ENCODE measurements around the gene ZNRF1. TPM values are rescaled to one million over a fixed set of nuclear protein-coding genes. Genes with fewer than 3 reads are reported as not detected.
A peak's percentile ranks its signal among the peaks of the same experiment; 100 is the strongest.

ZNRF1 gene
- total and polyA plus RNA-seq, 8 donors = 8.8 to 40.1 (median 14.0) TPM

- Histone ChIP-seq H3K27ac (peak within 1 kb of the TSS; percentile 80 to 86 (median 81)), H3K9me3 (peaks cover 0 to 6% (median 3%) of the 10 kb centered on the region in 4 donors), H3K36me3 (peaks cover 0 to 22% (median 13%) of the 10 kb centered on the region in 4 donors), H3K4me1 (peaks cover 15 to 52% (median 39%) of the 10 kb centered on the region in 4 donors), H3K4me3 (peak within 1 kb of the TSS; percentile 54 to 60 (median 56)), H3K27me3 (no peaks in the 10 kb centered on the region)
- peak; percentile 86 to 94 for DNase-seq
- intact Hi-C loops (cut with DNase I; ENCODE audit: low total_unique reads) = no loop called here
- 28 to 46% (median 35%) methylated on average over 15 of the region's 15 CpGs for WGBS, 5 donors
- TF ChIP-seq POLR2AphosphoS5 (IDR thresholded peaks at IDR 0.05) (peak; percentile 72 to 98 (median 93)), EP300 (IDR thresholded peaks at IDR 0.05) (no peak), CTCF (IDR thresholded peaks at IDR 0.05) (no peak), POLR2A (IDR thresholded peaks at IDR 0.05) (peak in 1 of 4 donors; percentile 91)
Measured at GRCh38 chr16:75116081-75116910, 117.5 kb downstream of the ZNRF1 start, which contains the start of gene LDHD. LDHD (minus strand) TSS chr16:75116780; CDS start chr16:75116720, 60 bp downstream.

GRCh38 chr16:75116911-75117245, 118.1 kb downstream of the ZNRF1 start:
- peak overlapping the region; percentile 54 to 60 (median 56) for H3K4me3 ChIP-seq
- H3K27ac ChIP-seq = peak overlapping the region in 3 of 5 donors; percentile 80 to 86 (median 82)
- TF ChIP-seq EP300 (IDR thresholded peaks at IDR 0.05) (no peak), POLR2A (IDR thresholded peaks at IDR 0.05) (no peak), CTCF (IDR thresholded peaks at IDR 0.05) (no peak), POLR2AphosphoS5 (IDR thresholded peaks at IDR 0.05) (no peak)
- DNase-seq = no peak
- 31 to 60% (median 43%) methylated on average over 3 of the region's 3 CpGs for WGBS, 5 donors
- peaks cover 0 to 12% (median 9%) of the 10 kb centered on the region in 4 donors for H3K9me3 ChIP-seq
- H3K27me3 ChIP-seq = no peaks in the 10 kb centered on the region
- peaks cover 0 to 22% (median 13%) of the 10 kb centered on the region in 4 donors for H3K36me3 ChIP-seq
- H3K4me1 ChIP-seq = peaks cover 11 to 46% (median 33%) of the 10 kb centered on the region in 4 donors
- intact Hi-C loops (cut with DNase I; ENCODE audit: low total_unique reads) = no loop called here

GRCh38 chr16:75118943-75119539, 120.2 kb downstream of the ZNRF1 start:
- no peaks in the 10 kb centered on the region for H3K27me3 ChIP-seq
- peaks cover 3 to 18% (median 15%) of the 10 kb centered on the region in 4 donors for H3K9me3 ChIP-seq
- no peak for DNase-seq
- peaks cover 0 to 6% (median 5%) of the 10 kb centered on the region in 4 donors for H3K36me3 ChIP-seq
- WGBS, 5 donors = 74 to 81% (median 77%) methylated on average over 6 of the region's 6 CpGs
- peaks cover 11 to 32% (median 22%) of the 10 kb centered on the region in 4 donors for H3K4me1 ChIP-seq
- H3K27ac ChIP-seq = no peak overlapping the region
- intact Hi-C loops (cut with DNase I; ENCODE audit: low total_unique reads) = no loop called here
- H3K4me3 ChIP-seq = no peak overlapping the region
- TF ChIP-seq POLR2A (IDR thresholded peaks at IDR 0.05) (no peak), POLR2AphosphoS5 (IDR thresholded peaks at IDR 0.05) (no peak), CTCF (IDR thresholded peaks at IDR 0.05) (no peak), EP300 (IDR thresholded peaks at IDR 0.05) (no peak)

- TF ChIP-seq POLR2A (IDR thresholded peaks at IDR 0.05) = no peak
- TF ChIP-seq EP300 (IDR thresholded peaks at IDR 0.05) = no peak
- TF ChIP-seq CTCF (IDR thresholded peaks at IDR 0.05) = no peak
- TF ChIP-seq POLR2AphosphoS5 (IDR thresholded peaks at IDR 0.05) = no peak
- DNase-seq = no peak
- Histone ChIP-seq H3K4me1 (peaks cover 6 to 21% (median 15%) of the 10 kb centered on the region in 4 donors), H3K36me3 (no peaks in the 10 kb centered on the region), H3K27me3 (no peaks in the 10 kb centered on the region), H3K27ac (no peak overlapping the region), H3K4me3 (no peak overlapping the region), H3K9me3 (peaks cover 3 to 18% (median 15%) of the 10 kb centered on the region in 4 donors)
- intact Hi-C loops (cut with DNase I; ENCODE audit: low total_unique reads) = no loop called here
- 58 to 80% (median 69%) methylated on average over 4 of the region's 4 CpGs for WGBS, 5 donors
Measured at GRCh38 chr16:75120253-75120652, 121.4 kb downstream of the ZNRF1 start.

All from stomach (tissue), 9 donors.